ENCODE results near the gene PDGFC. TPM values are rescaled to one million over a fixed set of nuclear protein-coding genes. Genes with fewer than 3 reads are reported as not detected.

Gene PDGFC, protein sequence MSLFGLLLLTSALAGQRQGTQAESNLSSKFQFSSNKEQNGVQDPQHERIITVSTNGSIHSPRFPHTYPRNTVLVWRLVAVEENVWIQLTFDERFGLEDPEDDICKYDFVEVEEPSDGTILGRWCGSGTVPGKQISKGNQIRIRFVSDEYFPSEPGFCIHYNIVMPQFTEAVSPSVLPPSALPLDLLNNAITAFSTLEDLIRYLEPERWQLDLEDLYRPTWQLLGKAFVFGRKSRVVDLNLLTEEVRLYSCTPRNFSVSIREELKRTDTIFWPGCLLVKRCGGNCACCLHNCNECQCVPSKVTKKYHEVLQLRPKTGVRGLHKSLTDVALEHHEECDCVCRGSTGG
- polyA plus RNA-seq (2013, experiment 1 of 2), result 2.7 TPM
- polyA plus RNA-seq (2013, experiment 2 of 2), result 6.9 TPM

DNA sequence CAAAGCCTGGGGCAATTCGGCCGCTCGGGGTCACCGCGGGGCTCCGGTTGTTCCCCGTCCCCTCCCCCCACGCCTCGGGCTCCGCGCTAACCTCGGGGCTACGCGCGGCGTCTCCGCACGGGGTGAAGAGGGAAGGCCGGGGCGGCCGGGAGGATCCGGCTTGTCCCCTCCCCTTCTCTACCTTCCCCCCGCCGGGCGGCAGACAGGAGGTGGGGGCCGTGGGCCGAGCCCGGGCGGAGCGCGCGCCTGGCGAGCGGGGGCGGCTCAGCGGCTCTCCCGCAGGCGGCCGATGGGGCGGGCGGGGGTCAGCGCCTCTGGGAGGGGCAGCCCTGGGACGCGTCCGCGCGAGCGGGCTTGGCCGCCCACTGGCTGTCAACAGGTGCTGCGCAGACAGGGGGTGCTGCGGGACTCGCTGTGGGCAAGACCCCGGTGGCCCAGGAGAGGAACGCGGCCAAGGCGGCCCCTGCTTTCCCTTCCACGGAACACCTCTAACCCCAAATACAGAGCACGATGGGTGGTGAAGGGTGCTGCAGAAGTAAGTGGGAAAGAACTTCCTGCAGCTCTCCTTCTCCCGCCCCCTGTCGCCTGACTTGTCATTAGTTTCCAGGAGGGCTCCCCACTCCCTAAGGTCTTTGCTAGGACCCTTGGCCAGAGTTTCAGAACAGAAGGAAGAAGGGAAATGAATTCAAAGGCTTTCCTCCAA is at the start of gene PDGFC:
Gene PDGFC, minus strand, starts transcription at position 124 of the 703 bp plus-strand sequence. CDS start 896 bp downstream, outside the sequence.
- Histone ChIP-seq H3K27ac (ENCODE audit: low read depth, low read length) (peak within 1 kb of the TSS; percentile 72; the same call in 1 of the 2 replicates), H3K27me3 (ENCODE audit: insufficient read depth, low read length) (peaks cover 33% of the 10 kb centered on the region), H3K36me3 (ENCODE audit: insufficient read depth, low read length) (no peaks in the 10 kb centered on the region), H3K4me3 (ENCODE audit: low read length) (peak within 1 kb of the TSS; percentile 74), H3K9me3 (ENCODE audit: insufficient read depth, low read depth, low read length) (no peaks in the 10 kb centered on the region), H3K4me1 (ENCODE audit: insufficient read depth, low read length) (peaks cover 21% of the 10 kb centered on the region), H3K9ac (ENCODE audit: low read depth, low read length) (peak within 1 kb of the TSS; percentile 70)
- WGBS, result under 1% methylated on average over 59 of the region's 60 CpGs

DNA sequence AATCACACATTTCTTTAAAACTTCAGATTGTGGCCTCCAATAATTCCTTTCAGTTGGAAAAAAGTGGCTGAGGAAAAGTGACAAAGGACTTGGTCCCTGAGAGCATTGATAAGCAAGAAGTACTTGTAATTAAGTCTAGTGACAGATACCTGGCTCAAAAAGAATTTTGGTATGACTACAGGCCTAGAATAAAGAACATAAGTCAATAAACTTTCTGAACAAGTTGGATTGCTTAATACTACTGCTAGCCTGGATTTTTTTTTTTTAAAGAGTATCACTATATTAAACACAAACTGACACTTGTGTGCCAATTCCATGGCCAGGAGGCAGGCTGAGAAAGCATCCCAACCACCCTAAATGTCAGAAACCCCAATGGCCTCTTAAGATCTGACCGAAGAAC is 49.3 kb upstream of the PDGFC start:
- 97% methylated on average over 1 of the region's 1 CpG for WGBS
- no peak overlapping the region for H3K27ac ChIP-seq (ENCODE audit: low read depth, low read length)
- H3K9ac ChIP-seq (ENCODE audit: low read depth, low read length), result no peak overlapping the region
- no peaks in the 10 kb centered on the region for H3K36me3 ChIP-seq (ENCODE audit: insufficient read depth, low read length)
- no peaks in the 10 kb centered on the region for H3K27me3 ChIP-seq (ENCODE audit: insufficient read depth, low read length)
- H3K9me3 ChIP-seq (ENCODE audit: insufficient read depth, low read depth, low read length), result no peaks in the 10 kb centered on the region
- no peaks in the 10 kb centered on the region for H3K4me1 ChIP-seq (ENCODE audit: insufficient read depth, low read length)
- H3K4me3 ChIP-seq (ENCODE audit: low read length), result no peak overlapping the region

DNA sequence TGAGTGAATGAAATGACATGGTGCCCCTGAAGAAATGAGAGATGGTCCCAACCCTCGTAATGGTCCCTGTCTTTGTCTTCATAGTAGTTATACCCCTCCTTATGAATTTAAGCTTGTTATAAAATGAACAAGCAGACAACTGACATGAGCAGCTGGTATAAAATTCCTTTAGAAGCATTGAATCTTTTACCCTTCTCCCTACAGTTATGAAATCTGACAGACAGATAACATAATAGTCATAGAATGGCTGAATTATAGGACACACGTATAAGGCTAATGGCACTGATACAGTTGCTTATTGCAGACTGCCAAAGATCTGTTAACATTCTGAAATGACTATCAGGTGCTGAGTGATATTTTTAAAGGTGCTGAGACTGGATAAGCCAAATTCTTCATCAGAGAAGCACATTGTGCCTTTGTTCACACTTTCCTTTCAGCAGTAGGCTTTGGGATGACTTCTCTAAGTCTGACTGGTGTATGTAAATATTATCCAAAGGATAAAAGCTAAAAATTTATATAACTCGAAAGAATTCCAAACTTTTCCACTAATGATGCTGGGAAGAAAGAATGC is 47.4 kb upstream of the PDGFC start:
- no peak overlapping the region for H3K9ac ChIP-seq (ENCODE audit: low read depth, low read length)
- no peaks in the 10 kb centered on the region for H3K36me3 ChIP-seq (ENCODE audit: insufficient read depth, low read length)
- 100% methylated on average over 2 of the region's 3 CpGs for WGBS
- H3K9me3 ChIP-seq (ENCODE audit: insufficient read depth, low read depth, low read length), result no peaks in the 10 kb centered on the region
- peaks cover 15% of the 10 kb centered on the region for H3K4me1 ChIP-seq (ENCODE audit: insufficient read depth, low read length)
- H3K27ac ChIP-seq (ENCODE audit: low read depth, low read length), result no peak overlapping the region
- H3K27me3 ChIP-seq (ENCODE audit: insufficient read depth, low read length), result no peaks in the 10 kb centered on the region
- no peak overlapping the region for H3K4me3 ChIP-seq (ENCODE audit: low read length)

DNA sequence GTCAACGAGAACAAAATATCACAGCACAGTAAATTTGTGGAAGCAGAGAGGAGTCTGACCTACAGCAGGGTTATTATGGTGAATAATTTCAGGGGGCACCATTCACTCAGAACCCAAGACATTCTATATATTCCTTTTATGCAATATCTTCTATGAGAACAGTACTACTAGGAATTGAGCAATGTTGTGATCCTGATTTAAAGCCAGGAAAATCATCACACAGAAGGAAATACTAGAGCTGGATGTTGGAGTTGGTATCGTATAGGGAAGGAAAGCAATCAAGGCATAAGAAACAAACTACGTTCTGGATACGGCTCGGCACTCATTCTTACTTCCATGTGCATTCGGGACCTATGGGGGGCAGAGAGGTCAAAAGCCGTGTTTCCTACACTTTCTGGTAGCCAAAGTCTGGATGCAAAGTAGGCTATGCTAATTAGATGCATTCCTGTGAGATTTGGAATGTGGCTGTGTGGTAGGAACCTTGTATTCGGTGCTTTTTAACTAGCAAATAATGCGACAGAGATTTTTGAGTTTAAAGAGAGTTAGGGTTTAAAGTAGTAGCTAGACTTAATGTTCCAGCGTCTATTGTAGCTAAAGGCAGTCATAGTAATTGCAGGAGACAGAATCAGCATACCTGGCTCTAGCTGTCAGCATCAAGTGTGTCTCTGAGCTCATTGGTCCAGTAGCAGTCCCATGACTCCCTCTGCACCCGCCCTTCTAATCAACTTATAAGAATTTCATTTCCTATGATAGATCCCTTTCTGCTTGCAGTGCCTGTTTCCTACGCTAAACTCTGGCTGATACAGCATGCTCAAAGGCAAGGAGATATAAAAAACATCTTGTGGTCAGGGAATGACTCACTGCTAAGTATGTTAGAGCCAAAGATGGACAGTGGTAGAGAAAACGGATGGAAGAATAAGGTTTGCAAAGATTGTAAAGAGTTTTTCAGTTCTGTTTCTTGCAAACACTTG is 43.3 kb upstream of the PDGFC start:
- 70% methylated on average over 13 of the region's 13 CpGs for WGBS
- H3K36me3 ChIP-seq (ENCODE audit: insufficient read depth, low read length), result no peaks in the 10 kb centered on the region
- H3K4me3 ChIP-seq (ENCODE audit: low read length), result peak overlapping the region; percentile 13; the same call in 1 of the 2 replicates
- H3K9me3 ChIP-seq (ENCODE audit: insufficient read depth, low read depth, low read length), result no peaks in the 10 kb centered on the region
- no peaks in the 10 kb centered on the region for H3K27me3 ChIP-seq (ENCODE audit: insufficient read depth, low read length)
- peaks cover 15% of the 10 kb centered on the region for H3K4me1 ChIP-seq (ENCODE audit: insufficient read depth, low read length)
- no peak overlapping the region for H3K9ac ChIP-seq (ENCODE audit: low read depth, low read length)
- no peak overlapping the region for H3K27ac ChIP-seq (ENCODE audit: low read depth, low read length)

DNA sequence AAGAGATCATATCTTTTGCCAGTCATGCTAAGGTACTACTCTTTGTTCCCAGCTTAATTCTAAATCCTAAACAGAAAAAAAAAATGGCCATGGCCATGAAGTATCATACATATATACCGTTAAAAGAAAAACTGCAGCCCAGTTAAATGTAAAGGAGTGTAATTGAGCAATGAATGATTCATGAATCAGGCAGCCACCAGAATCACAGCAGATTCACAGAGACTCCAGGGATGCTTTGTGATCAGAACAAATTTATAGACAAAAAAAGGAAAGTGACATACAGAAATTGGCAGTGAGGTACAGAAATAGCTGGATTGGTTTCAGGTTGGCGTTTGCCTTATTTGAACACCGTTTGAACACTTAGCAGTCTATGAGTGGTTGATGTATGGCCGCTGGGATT is 42.1 kb upstream of the PDGFC start:
- Histone ChIP-seq H3K36me3 (ENCODE audit: insufficient read depth, low read length) (no peaks in the 10 kb centered on the region), H3K4me1 (ENCODE audit: insufficient read depth, low read length) (peaks cover 15% of the 10 kb centered on the region), H3K27me3 (ENCODE audit: insufficient read depth, low read length) (no peaks in the 10 kb centered on the region), H3K9me3 (ENCODE audit: insufficient read depth, low read depth, low read length) (no peaks in the 10 kb centered on the region), H3K27ac (ENCODE audit: low read depth, low read length) (no peak overlapping the region), H3K4me3 (ENCODE audit: low read length) (no peak overlapping the region), H3K9ac (ENCODE audit: low read depth, low read length) (no peak overlapping the region)
- WGBS, result 92% methylated on average over 3 of the region's 4 CpGs

DNA sequence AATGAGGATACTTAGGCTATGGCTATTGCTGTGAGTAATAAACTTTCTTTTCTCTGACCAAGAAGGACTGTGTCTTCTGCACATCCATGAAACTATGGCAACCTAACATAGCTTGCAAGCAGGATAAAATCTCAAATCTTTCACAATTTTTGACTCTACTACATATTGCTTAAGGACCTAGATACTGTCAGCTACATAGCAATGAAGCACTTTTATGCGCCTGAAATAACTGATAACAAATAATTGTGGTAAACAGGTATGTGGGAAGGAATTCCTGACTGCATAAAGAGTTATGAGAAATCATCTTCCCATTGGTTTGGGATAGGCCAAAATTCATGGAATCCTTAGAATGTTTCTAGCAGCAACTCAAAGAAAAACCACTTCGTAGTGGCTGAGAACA is 41.2 kb upstream of the PDGFC start:
- H3K27ac ChIP-seq (ENCODE audit: low read depth, low read length), result no peak overlapping the region
- WGBS, result 95% methylated on average over 2 of the region's 2 CpGs

DNA sequence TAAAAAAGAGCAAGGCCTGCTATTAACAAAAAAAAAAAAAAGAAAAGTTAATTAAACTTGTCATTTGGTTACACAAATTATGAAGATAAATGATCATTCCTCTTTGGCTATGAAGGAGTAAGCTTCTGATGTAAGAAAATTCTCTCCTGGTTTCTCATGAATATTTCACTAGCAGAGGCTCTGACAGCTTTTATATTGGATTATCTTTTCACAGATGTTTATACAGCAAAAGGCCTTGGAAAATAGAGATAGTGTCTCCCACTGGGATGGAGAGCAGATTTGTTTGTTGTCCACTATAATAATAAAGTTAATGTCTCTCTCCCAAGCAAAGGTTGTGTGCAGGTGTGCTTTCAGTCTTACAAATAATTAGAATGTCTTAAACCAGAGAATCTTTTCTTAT is 40.7 kb upstream of the PDGFC start:
- Histone ChIP-seq H3K27ac (ENCODE audit: low read depth, low read length) (no peak overlapping the region), H3K9ac (ENCODE audit: low read depth, low read length) (no peak overlapping the region), H3K27me3 (ENCODE audit: insufficient read depth, low read length) (no peaks in the 10 kb centered on the region), H3K4me3 (ENCODE audit: low read length) (no peak overlapping the region), H3K4me1 (ENCODE audit: insufficient read depth, low read length) (peaks cover 15% of the 10 kb centered on the region), H3K9me3 (ENCODE audit: insufficient read depth, low read depth, low read length) (no peaks in the 10 kb centered on the region), H3K36me3 (ENCODE audit: insufficient read depth, low read length) (no peaks in the 10 kb centered on the region)

More for the DNA sequence above, 41.2 kb upstream of the PDGFC start:
- Histone ChIP-seq H3K9me3 (ENCODE audit: insufficient read depth, low read depth, low read length) (no peaks in the 10 kb centered on the region), H3K4me3 (ENCODE audit: low read length) (no peak overlapping the region), H3K36me3 (ENCODE audit: insufficient read depth, low read length) (no peaks in the 10 kb centered on the region), H3K9ac (ENCODE audit: low read depth, low read length) (no peak overlapping the region), H3K27me3 (ENCODE audit: insufficient read depth, low read length) (no peaks in the 10 kb centered on the region), H3K4me1 (ENCODE audit: insufficient read depth, low read length) (peaks cover 15% of the 10 kb centered on the region)

DNA sequence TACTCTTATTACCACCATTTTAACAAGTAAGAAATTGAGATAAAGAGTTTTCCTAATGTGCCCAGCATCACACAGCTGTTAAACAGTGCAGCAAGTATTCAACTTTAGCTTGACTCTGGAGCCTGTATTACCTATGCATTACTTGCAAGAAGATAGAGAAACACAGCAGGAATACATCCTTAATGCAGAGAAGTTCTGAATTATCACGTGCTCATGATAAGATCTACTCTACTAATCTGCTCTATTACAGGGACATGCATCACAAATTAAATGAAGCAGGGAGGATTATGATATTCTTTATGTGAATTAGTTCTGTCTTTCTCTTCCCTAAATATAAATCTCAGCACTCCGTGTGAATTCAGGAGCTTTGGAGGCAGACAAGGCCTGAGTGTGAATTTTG is 39.0 kb upstream of the PDGFC start:
- H3K9ac ChIP-seq (ENCODE audit: low read depth, low read length), result no peak overlapping the region
- H3K4me3 ChIP-seq (ENCODE audit: low read length), result no peak overlapping the region
- WGBS, result 75% methylated on average over 1 of the region's 2 CpGs
- no peaks in the 10 kb centered on the region for H3K36me3 ChIP-seq (ENCODE audit: insufficient read depth, low read length)
- H3K9me3 ChIP-seq (ENCODE audit: insufficient read depth, low read depth, low read length), result no peaks in the 10 kb centered on the region
- H3K4me1 ChIP-seq (ENCODE audit: insufficient read depth, low read length), result peaks cover 15% of the 10 kb centered on the region
- no peak overlapping the region for H3K27ac ChIP-seq (ENCODE audit: low read depth, low read length)
- no peaks in the 10 kb centered on the region for H3K27me3 ChIP-seq (ENCODE audit: insufficient read depth, low read length)

DNA sequence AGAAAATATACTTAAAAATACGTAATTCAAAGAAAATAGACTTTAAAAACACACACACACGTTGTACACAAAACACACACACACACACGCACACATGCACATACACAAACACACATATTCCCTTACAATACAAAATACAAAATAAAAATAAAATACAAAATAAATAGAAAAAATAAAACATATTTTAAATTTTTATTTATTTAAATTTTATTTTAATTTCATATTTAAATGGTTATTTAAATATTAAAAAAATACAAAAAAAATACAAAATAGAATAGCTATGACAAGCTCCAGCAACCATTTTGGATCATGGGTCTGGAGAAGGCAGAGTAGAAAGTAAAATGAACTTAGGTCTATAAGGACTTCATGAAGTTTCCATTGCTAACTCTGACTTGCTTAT is 34.2 kb upstream of the PDGFC start:
- Histone ChIP-seq H3K27me3 (ENCODE audit: insufficient read depth, low read length) (no peaks in the 10 kb centered on the region), H3K4me1 (ENCODE audit: insufficient read depth, low read length) (no peaks in the 10 kb centered on the region), H3K9me3 (ENCODE audit: insufficient read depth, low read depth, low read length) (no peaks in the 10 kb centered on the region), H3K4me3 (ENCODE audit: low read length) (no peak overlapping the region), H3K9ac (ENCODE audit: low read depth, low read length) (no peak overlapping the region), H3K36me3 (ENCODE audit: insufficient read depth, low read length) (no peaks in the 10 kb centered on the region), H3K27ac (ENCODE audit: low read depth, low read length) (no peak overlapping the region)
- 93% methylated on average over 3 of the region's 3 CpGs for WGBS

DNA sequence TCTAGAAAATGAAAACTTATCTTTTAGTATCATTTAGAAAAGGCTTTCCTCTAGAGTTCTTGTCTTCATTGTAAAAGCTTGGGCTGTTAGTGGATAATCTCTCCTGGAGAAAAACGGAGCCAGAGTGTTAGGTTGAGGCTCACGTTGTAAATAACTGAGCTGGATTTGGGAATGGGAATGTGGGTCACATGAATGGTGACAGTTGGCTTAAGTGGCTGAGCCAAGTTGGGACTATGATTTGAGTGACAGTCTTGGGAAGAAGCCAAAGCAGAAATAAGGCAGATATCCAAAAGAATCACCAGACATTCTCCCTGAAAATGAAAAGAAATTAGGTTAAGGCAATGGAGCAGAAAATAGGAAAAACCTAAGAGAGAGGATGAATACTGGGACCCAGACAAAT is 33.6 kb upstream of the PDGFC start:
- 85% methylated on average over 2 of the region's 2 CpGs for WGBS
- H3K4me3 ChIP-seq (ENCODE audit: low read length), result no peak overlapping the region
- no peaks in the 10 kb centered on the region for H3K36me3 ChIP-seq (ENCODE audit: insufficient read depth, low read length)
- no peaks in the 10 kb centered on the region; the same call in 1 of the 2 replicates for H3K4me1 ChIP-seq (ENCODE audit: insufficient read depth, low read length)
- H3K9ac ChIP-seq (ENCODE audit: low read depth, low read length), result no peak overlapping the region
- no peaks in the 10 kb centered on the region for H3K27me3 ChIP-seq (ENCODE audit: insufficient read depth, low read length)
- no peak overlapping the region for H3K27ac ChIP-seq (ENCODE audit: low read depth, low read length)
- no peaks in the 10 kb centered on the region for H3K9me3 ChIP-seq (ENCODE audit: insufficient read depth, low read depth, low read length)
